Neural progenitor cell (in vitro differentiated cells): ENCODE measurements around the gene GNAZ. TPM values are rescaled to one million over a fixed set of nuclear protein-coding genes. Genes with fewer than 3 reads are reported as not detected.

Experiments
- DNase-seq: peaks from one replicate; pipeline ENCODE4 v3.0.0-alpha.2; 2016; ENCODE audit warnings: low spot score
- H2AFZ ChIP-seq: fragments of 200-600 bp; sonication (generic); replicated peaks from 2 replicates; pipeline ENCODE4 v1.6.1; 2016; ENCODE audit warnings: antibody characterized with exemption
- H3F3A ChIP-seq: fragments of 200-600 bp; sonication (generic); 2 replicates; pipeline ENCODE4 v1.6.1; 2016; ENCODE audit warnings: antibody characterized with exemption, low read depth
- H3K27ac ChIP-seq: fragments of 200-600 bp; sonication (generic); 2 replicates; pipeline ENCODE4 v1.5.1; 2016; ENCODE audit warnings: mild to moderate bottlenecking
- H3K27me3 ChIP-seq: fragments of 200-600 bp; sonication (generic); 2 replicates; pipeline ENCODE4 v1.6.1; 2016; ENCODE audit warnings: mild to moderate bottlenecking, moderate library complexity
- H3K36me3 ChIP-seq: fragments of 200-600 bp; sonication (generic); 2 replicates; pipeline ENCODE4 v1.5.1; 2016
- H3K4me1 ChIP-seq: fragments of 200-600 bp; sonication (generic); 2 replicates; pipeline ENCODE4 v1.6.1; 2016; ENCODE audit warnings: mixed run types
- H3K4me2 ChIP-seq: fragments of 200-600 bp; sonication (generic); 2 replicates; pipeline ENCODE4 v1.6.1; 2016
- H3K4me3 ChIP-seq: fragments of 200-600 bp; sonication (generic); 2 replicates; pipeline ENCODE4 v1.5.1; 2016
- H3K79me2 ChIP-seq: fragments of 200-600 bp; sonication (generic); 2 replicates; pipeline ENCODE4 v1.6.1; 2016; ENCODE audit warnings: low read depth
- H3K9ac ChIP-seq: fragments of 200-600 bp; sonication (generic); 2 replicates; pipeline ENCODE4 v1.6.1; 2016
- H3K9me3 ChIP-seq: fragments of 200-600 bp; sonication (generic); 2 replicates; pipeline ENCODE4 v1.5.1; 2016; ENCODE audit warnings: low read depth
- H4K20me1 ChIP-seq: fragments of 200-600 bp; sonication (generic); 2 replicates; pipeline ENCODE4 v1.6.1; 2016; ENCODE audit warnings: low read depth
- H3K27ac Mint-ChIP-seq: 3 replicates; pipeline ENCODE4 v1.8.0; 2021; ENCODE audit warnings: mixed read lengths
- H3K27me3 Mint-ChIP-seq: 2 replicates; pipeline ENCODE4 v1.8.0; 2022; ENCODE audit warnings: low read depth, mild to moderate bottlenecking, inconsistent platforms, moderate library complexity, mixed read lengths; ENCODE audit not compliant: insufficient read depth
- H3K36me3 Mint-ChIP-seq: 3 replicates; pipeline ENCODE4 v1.8.0; 2021; ENCODE audit warnings: mixed read lengths
- H3K4me1 Mint-ChIP-seq: 3 replicates; pipeline ENCODE4 v1.8.0; 2021; ENCODE audit warnings: mixed read lengths
- H3K4me3 Mint-ChIP-seq: 3 replicates; pipeline ENCODE4 v1.8.0; 2021; ENCODE audit warnings: mild to moderate bottlenecking, moderate library complexity, mixed read lengths
- H3K9me3 Mint-ChIP-seq: 3 replicates; pipeline ENCODE4 v1.8.0; 2020; ENCODE audit warnings: mixed read lengths
- EZH2 ChIP-seq: fragments of 200-600 bp; sonication (generic); IDR thresholded peaks from 2 replicates; pipeline ENCODE4 v1.6.1; 2017; ENCODE audit warnings: antibody characterized with exemption, mild to moderate bottlenecking, moderate library complexity
- EZH2phosphoT487 ChIP-seq: fragments of 200-600 bp; sonication (generic); IDR thresholded peaks from 2 replicates; pipeline ENCODE4 v1.6.1; 2017; ENCODE audit warnings: antibody characterized with exemption
- total RNA-seq: library from RNA; depleted of rRNA; stranded (reverse); fragments of >200 nt; gene quantifications from 2 replicates; pipeline ENCODE4 v1.2.3, GENCODE V29; 2015; ENCODE audit warnings: low replicate concordance
- TF ChIP-seq, protein P1 (sequence below): fragments of 200-600 bp; sonication (generic); IDR thresholded peaks from 2 replicates; pipeline ENCODE4 v1.5.1; 2017; ENCODE audit warnings: antibody characterized with exemption, mild to moderate bottlenecking

Gene GNAZ
- total RNA-seq, 1 donor from 2014 or later, result 16.5 TPM

DNA sequence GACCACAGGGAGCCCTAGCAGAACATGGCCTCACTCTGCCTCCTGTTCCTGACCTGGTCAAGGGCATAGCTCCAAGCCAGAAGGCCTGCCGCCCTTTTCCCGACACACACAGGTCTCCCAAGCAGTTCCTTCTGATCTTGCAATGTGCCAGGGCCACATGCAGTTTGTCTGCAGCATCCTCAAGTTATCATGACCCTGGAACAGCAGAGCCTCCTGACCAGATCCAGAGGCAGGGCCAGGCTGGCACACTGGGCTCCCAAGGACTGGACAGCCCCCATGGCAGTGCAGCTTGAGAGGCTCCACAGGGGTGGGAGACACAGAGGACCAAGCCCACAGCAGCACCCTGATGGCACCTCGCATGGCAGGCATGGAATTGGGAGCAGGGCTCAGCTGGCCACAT, 31.2 kb downstream of the GNAZ start:
- Histone ChIP-seq H3K36me3 (no peaks in the 10 kb centered on the region), H3K9me3 (no peaks in the 10 kb centered on the region), H4K20me1 (peaks cover 76% of the 10 kb centered on the region), H3K4me3 (no peak overlapping the region), H3K9ac (no peak overlapping the region), H3K4me1 (no peaks in the 10 kb centered on the region), H3K4me2 (no peak overlapping the region), H3K27me3 (no peaks in the 10 kb centered on the region), H3K79me2 (no peaks in the 10 kb centered on the region), H3F3A (no peaks in the 10 kb centered on the region), H2AFZ (no peak overlapping the region), H3K27ac (no peak overlapping the region)
- peaks cover 4% of the 10 kb centered on the region for H3K4me1 Mint-ChIP-seq
- H3K36me3 Mint-ChIP-seq, result peaks cover 6% of the 10 kb centered on the region
- no peaks in the 10 kb centered on the region for H3K9me3 Mint-ChIP-seq
- no peak overlapping the region for H3K4me3 Mint-ChIP-seq
- peaks cover 2% of the 10 kb centered on the region for H3K27me3 Mint-ChIP-seq
- TF ChIP-seq EZH2, result no peak
- TF ChIP-seq EZH2phosphoT487, result no peak
- TF ChIP-seq, protein P1, sequence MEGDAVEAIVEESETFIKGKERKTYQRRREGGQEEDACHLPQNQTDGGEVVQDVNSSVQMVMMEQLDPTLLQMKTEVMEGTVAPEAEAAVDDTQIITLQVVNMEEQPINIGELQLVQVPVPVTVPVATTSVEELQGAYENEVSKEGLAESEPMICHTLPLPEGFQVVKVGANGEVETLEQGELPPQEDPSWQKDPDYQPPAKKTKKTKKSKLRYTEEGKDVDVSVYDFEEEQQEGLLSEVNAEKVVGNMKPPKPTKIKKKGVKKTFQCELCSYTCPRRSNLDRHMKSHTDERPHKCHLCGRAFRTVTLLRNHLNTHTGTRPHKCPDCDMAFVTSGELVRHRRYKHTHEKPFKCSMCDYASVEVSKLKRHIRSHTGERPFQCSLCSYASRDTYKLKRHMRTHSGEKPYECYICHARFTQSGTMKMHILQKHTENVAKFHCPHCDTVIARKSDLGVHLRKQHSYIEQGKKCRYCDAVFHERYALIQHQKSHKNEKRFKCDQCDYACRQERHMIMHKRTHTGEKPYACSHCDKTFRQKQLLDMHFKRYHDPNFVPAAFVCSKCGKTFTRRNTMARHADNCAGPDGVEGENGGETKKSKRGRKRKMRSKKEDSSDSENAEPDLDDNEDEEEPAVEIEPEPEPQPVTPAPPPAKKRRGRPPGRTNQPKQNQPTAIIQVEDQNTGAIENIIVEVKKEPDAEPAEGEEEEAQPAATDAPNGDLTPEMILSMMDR, result no peak
- no peak overlapping the region for H3K27ac Mint-ChIP-seq
- no peak for DNase-seq

DNA sequence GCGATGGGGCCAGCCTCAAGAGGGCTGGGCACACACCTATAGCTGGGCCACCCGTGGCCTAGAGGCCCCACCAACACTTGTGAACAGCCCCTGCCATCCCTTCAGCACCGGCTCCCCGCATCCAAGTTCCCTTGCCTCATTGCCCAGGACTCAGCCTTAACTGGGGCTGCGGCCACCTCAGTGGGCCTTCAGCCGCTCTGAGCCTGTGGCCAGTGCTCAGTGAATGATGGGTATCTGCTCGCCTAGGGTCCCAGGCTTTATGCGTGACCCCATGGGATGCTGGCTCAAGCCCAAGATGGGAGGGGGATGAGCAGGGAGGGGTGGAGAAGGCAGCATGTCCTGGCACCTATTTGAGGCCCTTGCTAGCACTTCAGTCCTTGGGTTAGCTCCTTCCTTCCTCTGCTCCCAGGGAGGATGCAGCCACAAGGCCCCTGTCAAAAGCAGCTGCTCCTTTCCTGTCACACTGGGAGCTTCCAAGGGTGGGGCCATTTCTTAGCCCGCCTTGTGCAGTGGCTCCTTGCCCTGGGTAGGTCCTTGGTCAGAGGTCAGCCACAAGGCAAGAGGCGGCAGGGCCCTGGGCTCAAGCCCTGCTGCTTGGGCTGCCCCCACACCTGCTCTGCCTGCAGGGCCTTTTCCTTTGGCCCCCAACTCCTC, 31.8 kb downstream of the GNAZ start:
- no peak overlapping the region for H3K4me3 ChIP-seq
- H2AFZ ChIP-seq, result no peak overlapping the region
- Mint-ChIP-seq H3K27ac (no peak overlapping the region), H3K9me3 (no peaks in the 10 kb centered on the region), H3K4me1 (no peaks in the 10 kb centered on the region), H3K27me3 (peaks cover 2% of the 10 kb centered on the region), H3K4me3 (no peak overlapping the region), H3K36me3 (peaks cover 3% of the 10 kb centered on the region)
- H3K4me1 ChIP-seq, result no peaks in the 10 kb centered on the region
- H3F3A ChIP-seq, result no peaks in the 10 kb centered on the region
- no peak overlapping the region for H3K4me2 ChIP-seq
- no peaks in the 10 kb centered on the region for H3K27me3 ChIP-seq
- H4K20me1 ChIP-seq, result peaks cover 74% of the 10 kb centered on the region
- no peak overlapping the region for H3K9ac ChIP-seq
- H3K9me3 ChIP-seq, result no peaks in the 10 kb centered on the region
- H3K36me3 ChIP-seq, result no peaks in the 10 kb centered on the region
- DNase-seq, result no peak
- TF ChIP-seq EZH2phosphoT487 (no peak), EZH2 (no peak)
- TF ChIP-seq, protein P1, result no peak
- H3K79me2 ChIP-seq, result no peaks in the 10 kb centered on the region
- H3K27ac ChIP-seq, result no peak overlapping the region

DNA sequence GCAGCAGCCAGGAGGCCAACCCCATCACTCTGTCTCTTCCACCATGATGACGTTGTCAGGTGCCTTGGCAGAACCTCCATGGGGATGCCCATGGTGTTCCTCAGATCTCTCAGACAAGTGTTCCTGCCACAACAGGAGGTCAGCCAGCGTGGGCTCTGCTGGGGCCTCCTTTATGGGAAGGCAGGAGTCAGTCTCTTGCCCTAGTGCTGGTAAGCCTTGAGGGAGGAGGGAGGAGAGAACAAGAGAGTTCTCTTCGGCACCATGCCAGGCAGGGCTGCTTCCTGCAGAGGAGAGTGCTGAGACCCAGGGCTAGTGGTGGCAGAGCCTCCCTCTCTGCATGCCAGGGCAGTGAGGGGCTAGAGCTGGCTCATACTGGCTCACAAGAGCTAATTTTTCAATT, 32.5 kb downstream of the GNAZ start:
- Histone ChIP-seq H3F3A (no peaks in the 10 kb centered on the region), H3K36me3 (no peaks in the 10 kb centered on the region), H3K4me1 (no peaks in the 10 kb centered on the region), H3K4me3 (no peak overlapping the region), H3K27me3 (no peaks in the 10 kb centered on the region), H3K9me3 (no peaks in the 10 kb centered on the region), H3K79me2 (no peaks in the 10 kb centered on the region), H2AFZ (no peak overlapping the region), H3K27ac (no peak overlapping the region), H4K20me1 (peaks cover 70% of the 10 kb centered on the region), H3K9ac (no peak overlapping the region), H3K4me2 (no peak overlapping the region)
- Mint-ChIP-seq H3K27me3 (peaks cover 5% of the 10 kb centered on the region), H3K36me3 (peaks cover 3% of the 10 kb centered on the region), H3K27ac (peak overlapping the region; percentile 33), H3K4me3 (no peak overlapping the region), H3K9me3 (no peaks in the 10 kb centered on the region), H3K4me1 (no peaks in the 10 kb centered on the region)
- TF ChIP-seq, protein P1, result no peak
- DNase-seq, result no peak
